Measurements from ENCODE around the gene CDR2L.

CDR2L gene

GRCh38 chr17:74946641-74947040 is 40.8 kb upstream of the CDR2L start:
- TF ChIP-seq POLR2AphosphoS5 (IDR thresholded peaks at IDR 0.05; ENCODE audit: low read depth, low read length): no peak
- TF ChIP-seq FOXP2 (optimal IDR thresholded peaks at IDR 0.05; ENCODE audit: borderline replicate concordance, extremely low read depth, extremely low read length, insufficient read depth): no peak
- no peak for TF ChIP-seq SIN3A (IDR thresholded peaks at IDR 0.05; ENCODE audit: borderline replicate concordance, insufficient read depth, low read length)
- no peak for TF ChIP-seq TAF1 (IDR thresholded peaks at IDR 0.05; ENCODE audit: borderline replicate concordance, insufficient read depth, low read length)
- TF ChIP-seq REST (IDR thresholded peaks at IDR 0.05; ENCODE audit: insufficient read depth in 1 of 2, low read depth in 2 of 2, low read length in 2 of 2): no peak

DNA sequence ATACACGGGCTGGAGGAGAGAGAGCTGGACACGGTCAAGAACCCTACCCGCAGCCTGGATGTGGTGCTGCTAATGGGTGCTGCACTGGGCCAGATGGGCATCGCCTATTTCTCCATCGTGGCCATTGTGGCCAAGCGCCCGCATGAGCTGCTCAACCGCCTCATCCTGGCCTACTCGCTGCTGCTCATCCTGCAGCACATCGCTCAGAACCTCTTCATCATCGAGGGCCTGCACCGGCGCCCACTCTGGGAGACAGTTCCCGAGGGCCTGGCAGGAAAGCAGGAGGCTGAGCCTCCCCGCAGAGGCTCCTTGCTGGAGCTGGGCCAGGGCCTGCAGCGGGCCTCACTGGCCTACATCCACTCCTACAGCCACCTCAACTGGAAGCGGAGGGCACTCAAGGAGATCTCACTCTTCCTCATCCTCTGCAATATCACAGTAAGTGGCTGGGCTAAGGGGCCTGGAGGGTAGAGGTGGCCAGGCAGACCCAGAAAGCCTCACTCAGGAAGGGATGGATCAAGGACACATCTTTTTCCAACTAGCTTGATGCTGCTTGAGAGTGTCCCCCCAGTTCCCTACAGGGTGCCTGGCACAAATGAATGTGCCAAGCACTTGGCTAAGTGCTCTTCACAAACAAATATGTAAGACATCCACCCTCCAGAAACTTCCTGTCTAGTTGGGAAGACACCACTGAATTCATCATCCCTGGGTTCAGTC is 40.2 kb upstream of the CDR2L start:
- TF ChIP-seq FOXP2 (optimal IDR thresholded peaks at IDR 0.05; ENCODE audit: borderline replicate concordance, extremely low read depth, extremely low read length, insufficient read depth): no peak
- TF ChIP-seq SIN3A (IDR thresholded peaks at IDR 0.05; ENCODE audit: borderline replicate concordance, insufficient read depth, low read length): no peak
- TF ChIP-seq POLR2AphosphoS5 (IDR thresholded peaks at IDR 0.05; ENCODE audit: low read depth, low read length): no peak
- no peak for TF ChIP-seq REST (IDR thresholded peaks at IDR 0.05; ENCODE audit: insufficient read depth in 1 of 2, low read depth in 2 of 2, low read length in 2 of 2)
- no peak for TF ChIP-seq TAF1 (IDR thresholded peaks at IDR 0.05; ENCODE audit: borderline replicate concordance, insufficient read depth, low read length)

DNA sequence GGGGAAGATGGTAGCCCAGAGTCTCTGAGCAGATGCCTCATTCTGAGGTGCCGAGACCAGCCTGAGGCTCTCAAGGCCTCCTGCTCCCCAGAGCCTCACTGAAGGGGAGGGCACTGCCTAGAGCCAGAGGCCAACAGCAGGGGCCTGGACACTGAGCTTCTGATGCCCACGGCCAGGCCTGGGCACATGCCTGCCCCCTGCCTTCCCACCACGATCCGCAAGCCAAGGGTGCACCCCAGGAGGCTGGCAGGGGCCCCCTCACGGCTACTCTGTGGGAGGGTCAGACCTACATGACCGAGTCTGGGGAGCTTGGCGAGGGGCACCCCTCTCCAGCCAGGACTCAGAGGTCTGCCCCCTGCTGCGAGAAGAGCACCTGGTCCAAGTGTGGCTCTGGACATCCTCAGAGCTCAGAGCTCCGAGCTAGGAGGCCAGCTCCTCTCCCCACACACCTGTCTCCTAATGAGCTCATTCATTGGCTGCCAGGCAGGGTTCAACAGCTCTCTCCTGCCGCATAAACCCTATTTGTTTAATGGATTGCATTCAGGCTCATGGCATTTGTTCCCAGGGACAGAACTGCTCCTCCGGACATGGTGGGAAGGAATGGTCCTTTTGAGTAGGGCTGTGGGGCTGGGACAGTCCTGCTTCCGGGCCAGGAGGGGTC is 37.8 kb upstream of the CDR2L start:
- TF ChIP-seq REST (IDR thresholded peaks at IDR 0.05; ENCODE audit: insufficient read depth in 1 of 2, low read depth in 2 of 2, low read length in 2 of 2) (no peak), POLR2AphosphoS5 (IDR thresholded peaks at IDR 0.05; ENCODE audit: low read depth, low read length) (no peak), FOXP2 (optimal IDR thresholded peaks at IDR 0.05; ENCODE audit: borderline replicate concordance, extremely low read depth, extremely low read length, insufficient read depth) (no peak), TAF1 (IDR thresholded peaks at IDR 0.05; ENCODE audit: borderline replicate concordance, insufficient read depth, low read length) (no peak), SIN3A (IDR thresholded peaks at IDR 0.05; ENCODE audit: borderline replicate concordance, insufficient read depth, low read length) (no peak)

- no peak for TF ChIP-seq REST (IDR thresholded peaks at IDR 0.05; ENCODE audit: insufficient read depth in 1 of 2, low read depth in 2 of 2, low read length in 2 of 2)
Observed at GRCh38 chr17:74950207-74950606, 37.2 kb upstream of the CDR2L start.

All from PFSK-1 (cell line).